OCI-LY7 (cell line): ENCODE measurements around the gene ANKRD42. TPM values are rescaled to one million over a fixed set of nuclear protein-coding genes. Genes with fewer than 3 reads are reported as not detected.

ENCODE experiments used
- BruUV-seq: library from RNA; stranded (reverse); fragments of 400-500 nt; replicated peaks from 2 replicates; lab custom pipeline; 2021; lab: Mats Ljungman, UMichigan
- CTCF ChIA-PET: fragments of 300-600 bp; sonication (Branson Sonifier 250); formaldehyde crosslinking; loops from one replicate; lab custom pipeline; 2022; ENCODE audit warnings: antibody characterized with exemption; ENCODE audit not compliant: unreplicated experiment; lab: Charles Lee
- POLR2A ChIA-PET: fragments of 300-600 bp; sonication (Branson Sonifier 250); formaldehyde crosslinking; loops from one replicate; lab custom pipeline; 2022; ENCODE audit warnings: antibody characterized with exemption; lab: Charles Lee
- DNase-seq: peaks from one replicate; pipeline ENCODE4 v3.0.0-alpha.2; 2015; ENCODE audit warnings: low spot score
- H2AFZ ChIP-seq: fragments of 200-600 bp; sonication (generic), shearing (Covaris generic); 2 replicates; pipeline ENCODE4 v1.6.1; 2014; ENCODE audit warnings: mild to moderate bottlenecking, antibody characterized with exemption, low read length, moderate library complexity
- H3K27ac ChIP-seq: fragments of 200-600 bp; sonication (generic); 2 replicates; pipeline ENCODE4 v1.5.1; 2014; ENCODE audit warnings: mixed run types, low read depth, mild to moderate bottlenecking, moderate library complexity, low read length, inconsistent platforms; ENCODE audit not compliant: poor library complexity, severe bottlenecking
- H3K36me3 ChIP-seq: fragments of 200-600 bp; sonication (generic); 2 replicates; pipeline ENCODE4 v1.6.1; 2014; ENCODE audit warnings: mild to moderate bottlenecking, antibody characterized with exemption, low read length, moderate library complexity, mixed read lengths; ENCODE audit not compliant: insufficient read depth
- H3K4me1 ChIP-seq: fragments of 200-600 bp; sonication (generic); 2 replicates; pipeline ENCODE4 v1.5.1; 2014; ENCODE audit warnings: mild to moderate bottlenecking, low read length; ENCODE audit not compliant: insufficient read depth, poor library complexity, severe bottlenecking
- H3K4me2 ChIP-seq: fragments of 200-600 bp; sonication (generic); 2 replicates; pipeline ENCODE4 v1.6.1; 2014; ENCODE audit warnings: mild to moderate bottlenecking, low read length
- H3K4me3 ChIP-seq: fragments of 200-600 bp; sonication (generic); 2 replicates; pipeline ENCODE4 v1.5.1; 2014; ENCODE audit warnings: mild to moderate bottlenecking, low read depth, low read length; ENCODE audit not compliant: poor library complexity, severe bottlenecking
- H3K79me2 ChIP-seq: fragments of 200-600 bp; sonication (generic); 2 replicates; pipeline ENCODE4 v1.6.1; 2016; ENCODE audit warnings: low read depth, mild to moderate bottlenecking, low read length, moderate library complexity, mixed read lengths; ENCODE audit not compliant: insufficient read depth
- H3K9me2 ChIP-seq: fragments of 200-600 bp; sonication (generic); 2 replicates; pipeline ENCODE4 v1.6.1; 2016; ENCODE audit warnings: mild to moderate bottlenecking, low read length, mixed read lengths; ENCODE audit not compliant: insufficient read depth
- H3K9me3 ChIP-seq: fragments of 200-600 bp; sonication (generic); 2 replicates; pipeline ENCODE4 v1.6.1; 2014; ENCODE audit warnings: mild to moderate bottlenecking, mixed run types, low read length, mixed read lengths
- H4K20me1 ChIP-seq: fragments of 200-600 bp; sonication (generic); 2 replicates; pipeline ENCODE4 v1.6.1; 2014; ENCODE audit warnings: mild to moderate bottlenecking, antibody characterized with exemption, low read length, moderate library complexity, mixed read lengths; ENCODE audit not compliant: insufficient read depth
- CTCF ChIP-seq: fragments of 200-600 bp; sonication (generic); conservative IDR thresholded peaks from 2 replicates; pipeline ENCODE4 v1.5.1; 2014; ENCODE audit warnings: mild to moderate bottlenecking, antibody characterized with exemption, low read length, moderate library complexity, mixed read lengths
- EZH2phosphoT487 ChIP-seq: fragments of 200-600 bp; sonication (generic); IDR thresholded peaks from 2 replicates; pipeline ENCODE4 v1.6.1; 2018; ENCODE audit warnings: low read depth, borderline replicate concordance, mild to moderate bottlenecking, mixed run types, antibody characterized with exemption, low read length, moderate library complexity, mixed read lengths
- intact Hi-C: fragments of 100-400 bp; cut with micrococcal nuclease; formaldehyde crosslinking; loops from one replicate; pipeline ENCODE4 v1.10.0; 2022; ENCODE audit not compliant: unreplicated experiment
- total RNA-seq, 2 experiments: library from RNA; depleted of rRNA in 1 of 2; stranded (reverse); fragments of >200 nt in 1 of 2; shearing (Covaris generic) in 1 of 2; gene quantifications; 2 replicates each; pipeline ENCODE4 v1.2.3, GENCODE V29; 2014 to 2022

Gene ANKRD42
- total RNA-seq, 2 experiments from 2014 or later = 2.2 to 3.3 TPM

GRCh38 chr11:83162377-83162776 is 31.1 kb upstream of the ANKRD42 start:
- POLR2A ChIA-PET = interaction anchor here (0.7 kb wide), 2 partner anchors 187 to 261 kb away, joined by 3 to 5 read pairs; partner anchors contain the start of gene DDIAS
- BruUV-seq = no TSS peak

GRCh38 chr11:83166193-83166866 is 27.2 kb upstream of the ANKRD42 start:
- no peak for TF ChIP-seq CTCF
- TF ChIP-seq EZH2phosphoT487 = no peak
- intact Hi-C loops = no loop called here
- Histone ChIP-seq H2AFZ (no peak overlapping the region), H3K36me3 (peaks cover 99% of the 10 kb centered on the region), H3K27ac (no peak overlapping the region), H4K20me1 (peaks cover 28% of the 10 kb centered on the region), H3K79me2 (peaks cover 100% of the 10 kb centered on the region), H3K4me1 (peaks cover 48% of the 10 kb centered on the region), H3K4me3 (no peak overlapping the region), H3K9me3 (no peaks in the 10 kb centered on the region), H3K4me2 (no peak overlapping the region), H3K9me2 (no peaks in the 10 kb centered on the region)
- TSS peak; percentile 19 for BruUV-seq
- ChIA-PET POLR2A (interaction anchor here (1.5 to 1.6 kb wide), 2 partner anchors 70 to 265 kb away, joined by 3 to 5 read pairs; partner anchors contain the start of gene DDIAS), CTCF (no interaction called here)
- no peak for DNase-seq

More at GRCh38 chr11:83162377-83162776, 31.1 kb upstream of the ANKRD42 start:
- TF ChIP-seq CTCF (no peak), EZH2phosphoT487 (no peak)
- Histone ChIP-seq H3K27ac (no peak overlapping the region), H3K4me3 (peak overlapping the region; percentile 95), H3K4me1 (peaks cover 33% of the 10 kb centered on the region), H2AFZ (no peak overlapping the region), H3K9me2 (no peaks in the 10 kb centered on the region), H3K36me3 (peaks cover 99% of the 10 kb centered on the region), H3K79me2 (peaks cover 100% of the 10 kb centered on the region), H4K20me1 (peaks cover 49% of the 10 kb centered on the region), H3K4me2 (peak overlapping the region; percentile 90), H3K9me3 (no peaks in the 10 kb centered on the region)
- intact Hi-C loops = no loop called here
- peak; percentile 57 for DNase-seq
- CTCF ChIA-PET = no interaction called here

- Histone ChIP-seq H3K79me2 (peaks cover 100% of the 10 kb centered on the region), H3K4me3 (peak overlapping the region; percentile 48), H4K20me1 (peaks cover 30% of the 10 kb centered on the region), H3K4me1 (peaks cover 54% of the 10 kb centered on the region), H2AFZ (no peak overlapping the region), H3K9me2 (no peaks in the 10 kb centered on the region), H3K9me3 (no peaks in the 10 kb centered on the region), H3K27ac (no peak overlapping the region), H3K36me3 (peaks cover 99% of the 10 kb centered on the region), H3K4me2 (peak overlapping the region; percentile 52; the same call in 1 of the 2 replicates)
- DNase-seq = no peak
- ChIA-PET POLR2A (no interaction called here), CTCF (no interaction called here)
- no TSS peak for BruUV-seq
- TF ChIP-seq EZH2phosphoT487 (no peak), CTCF (no peak)
- intact Hi-C loops = no loop called here
Observed at GRCh38 chr11:83168756-83169155, 24.8 kb upstream of the ANKRD42 start.
